Stimulated activated CD4-positive, alpha-beta T cell treated with anti-CD3 and anti-CD28 coated beads, Interleukin-1b, Interleukin-23, amount 100 ng/mL, for 48 hours (primary cell): Measurements from ENCODE around the gene ZNF554.
A peak's percentile ranks its signal among the peaks of the same experiment; 100 is the strongest.

ENCODE experiments used
- DNase-seq: peaks from one replicate; pipeline ENCODE4 v3.0.0-alpha.2; 2020

Gene ZNF554

GRCh38 chr19:2808129-2808941, 11.3 kb upstream of the ZNF554 start:
- no peak for DNase-seq

- no peak for DNase-seq
Measured at GRCh38 chr19:2809387-2810140, 10.1 kb upstream of the ZNF554 start.

GRCh38 chr19:2810141-2811091, 9.3 kb upstream of the ZNF554 start:
- no peak for DNase-seq

GRCh38 chr19:2811221-2811722, 8.4 kb upstream of the ZNF554 start:
- DNase-seq = no peak

- no peak for DNase-seq
Measured at GRCh38 chr19:2811735-2812413, 7.8 kb upstream of the ZNF554 start.

- no peak for DNase-seq
Measured at GRCh38 chr19:2812414-2813234, 7.0 kb upstream of the ZNF554 start.

- DNase-seq = no peak
Measured at GRCh38 chr19:2813235-2814160, 6.2 kb upstream of the ZNF554 start.

GRCh38 chr19:2814426-2814825, 5.2 kb upstream of the ZNF554 start:
- no peak for DNase-seq

GRCh38 chr19:2815191-2815614, 4.5 kb upstream of the ZNF554 start:
- DNase-seq = no peak

GRCh38 chr19:2815923-2816322, 3.7 kb upstream of the ZNF554 start:
- DNase-seq = no peak

GRCh38 chr19:2816641-2817040, 3.0 kb upstream of the ZNF554 start:
- DNase-seq = no peak

- peak; percentile 25 for DNase-seq
Measured at GRCh38 chr19:2817237-2817829, 2.3 kb upstream of the ZNF554 start.

- no peak for DNase-seq
Measured at GRCh38 chr19:2820112-2820702, 539 bp downstream of the ZNF554 start.

GRCh38 chr19:2822846-2823245, 3.2 kb downstream of the ZNF554 start:
- DNase-seq = no peak

GRCh38 chr19:2823646-2824045, 4.0 kb downstream of the ZNF554 start:
- DNase-seq = no peak

- DNase-seq = no peak
Measured at GRCh38 chr19:2824129-2824528, 4.5 kb downstream of the ZNF554 start.

- DNase-seq = no peak
Measured at GRCh38 chr19:2827022-2827421, 7.4 kb downstream of the ZNF554 start.

- no peak for DNase-seq
Measured at GRCh38 chr19:2827840-2828489, 8.3 kb downstream of the ZNF554 start.
